ENCODE results near the gene BHLHA15. TPM values are rescaled to one million over a fixed set of nuclear protein-coding genes. Genes with fewer than 3 reads are reported as not detected.

Gene BHLHA15
- total and polyA plus RNA-seq, 9 of the 15 experiments (the other 6 are each of a cell fraction or from before 2014, with no cell fraction given) = 0.22 to 2.0 (median 1.1) TPM; not detected in 4

DNA sequence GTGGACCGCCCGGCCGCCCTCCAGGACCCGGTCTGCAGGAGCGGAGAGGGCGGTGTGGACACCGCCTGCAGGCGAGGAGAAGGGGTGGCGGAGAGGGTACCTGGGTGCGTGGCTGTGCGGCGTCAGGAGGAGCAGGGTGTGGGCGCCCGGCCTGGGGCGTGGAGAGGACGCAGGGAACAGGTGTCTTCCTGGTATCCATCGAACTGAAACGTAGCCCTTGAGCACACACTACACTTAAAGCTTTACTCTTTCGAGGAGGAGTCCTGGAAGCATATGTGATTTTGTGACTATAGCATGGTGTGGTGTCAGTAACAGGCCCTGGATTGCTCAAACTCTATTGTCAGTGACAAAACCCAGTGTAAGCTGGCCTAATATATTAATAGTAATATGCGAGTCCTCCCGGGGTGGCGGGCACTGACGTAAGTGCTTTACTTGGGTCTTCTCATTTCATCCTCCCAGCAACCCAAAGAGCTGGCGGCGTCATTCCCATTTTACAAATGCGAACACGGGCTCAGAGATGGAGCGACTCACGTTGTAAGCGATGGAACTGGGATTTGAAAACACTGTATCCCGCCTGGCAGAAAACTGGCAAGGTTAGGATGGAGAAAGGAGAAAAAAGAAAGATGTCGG, 41.3 kb downstream of the BHLHA15 start:
- Histone ChIP-seq H3K4me3 (peak overlapping the region; percentile 87), H3K27me3 (ENCODE audit: control insufficient read depth in 2 of 2, insufficient read depth in 2 of 2, low read length in 2 of 2) (no peaks in the 10 kb centered on the region), H3K4me2 (ENCODE audit: insufficient read depth, low read length) (peak overlapping the region; percentile 91), H3K4me1 (replicated peaks in 1 of 2; ENCODE audit: control insufficient read depth in 2 of 2, insufficient read depth in 2 of 2, low read length in 2 of 2) (peaks cover 10 to 22% of the 10 kb centered on the region in 2 experiments; a peak in 4 of 5 replicates), H4K20me1 (replicated peaks; ENCODE audit: control insufficient read depth, insufficient read depth, low read length) (no peaks in the 10 kb centered on the region), H3K9me1 (ENCODE audit: control insufficient read depth, insufficient read depth, low read length) (no peaks in the 10 kb centered on the region), H2AFZ (ENCODE audit: low read depth, low read length) (peak overlapping the region; percentile 92), H3K79me2 (ENCODE audit: control insufficient read depth, insufficient read depth, low read length) (peaks cover 21% of the 10 kb centered on the region), H3K36me3 (ENCODE audit: control insufficient read depth, insufficient read depth, low read length) (peaks cover 4% of the 10 kb centered on the region; the same call in 1 of the 3 replicates), H3K9ac (ENCODE audit: insufficient read depth in 1 of 2, low read depth in 2 of 2, low read length in 2 of 2) (peak overlapping the region; percentile 69 to 96), H3K9me3 (replicated peaks; ENCODE audit: control insufficient read depth, insufficient read depth, low read depth, low read length) (no peaks in the 10 kb centered on the region), H3K27ac (ENCODE audit: extremely low read depth, low read depth, low read length) (peak overlapping the region; percentile 73)
- ATAC-seq (peak; percentile 49), DNase-seq (ENCODE audit: extremely low read depth in 1 of 4, low spot score in 3 of 4) (no peak), FAIRE-seq (no peak)
- TSS peak; percentile 70 for BruUV-seq (replicated peaks)
- in situ Hi-C loops (cut with MboI) = no loop called here
- WGBS (ENCODE audit: insufficient coverage, low coverage, missing lambda C conversion rate) = 20% methylated on average over 21 of the region's 32 CpGs
- ChIA-PET POLR2A (interaction anchor here (1.6 kb wide), 1 partner anchor 24 kb away, joined by 5 read pairs; no protein-coding TSS in a partner anchor), CTCF (ENCODE audit: low intra/inter-chr PET ratio) (interaction anchor here (0.6 to 0.7 kb wide), 2 partner anchors 8 to 151 kb away, joined by 3 read pairs; no protein-coding TSS in a partner anchor)
- intact Hi-C loops (cut with micrococcal nuclease) = no loop called here
- no peak for TF ChIP-seq E2F1 (CRISPR knock-in tag; IDR thresholded peaks at IDR 0.05)
- no peak for TF ChIP-seq ZNF764 (CRISPR knock-in tag; IDR thresholded peaks at IDR 0.05; ENCODE audit: low read depth)
- TF ChIP-seq STAT5B (CRISPR knock-in tag; IDR thresholded peaks at IDR 0.05) = no peak
- TF ChIP-seq HNRNPH1 (optimal IDR thresholded peaks at IDR 0.05; ENCODE audit: low read depth, low read length) = no peak
- TF ChIP-seq, protein P1, sequence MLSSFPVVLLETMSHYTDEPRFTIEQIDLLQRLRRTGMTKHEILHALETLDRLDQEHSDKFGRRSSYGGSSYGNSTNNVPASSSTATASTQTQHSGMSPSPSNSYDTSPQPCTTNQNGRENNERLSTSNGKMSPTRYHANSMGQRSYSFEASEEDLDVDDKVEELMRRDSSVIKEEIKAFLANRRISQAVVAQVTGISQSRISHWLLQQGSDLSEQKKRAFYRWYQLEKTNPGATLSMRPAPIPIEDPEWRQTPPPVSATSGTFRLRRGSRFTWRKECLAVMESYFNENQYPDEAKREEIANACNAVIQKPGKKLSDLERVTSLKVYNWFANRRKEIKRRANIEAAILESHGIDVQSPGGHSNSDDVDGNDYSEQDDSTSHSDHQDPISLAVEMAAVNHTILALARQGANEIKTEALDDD (IDR thresholded peaks at IDR 0.05) = no peak
- TF ChIP-seq FOXA3 (CRISPR knock-in tag; conservative IDR thresholded peaks at IDR 0.05 in 1 of 2, IDR thresholded peaks at IDR 0.05 in 1 of 2) = no peak
- TF ChIP-seq NCOA1 (IDR thresholded peaks at IDR 0.05; ENCODE audit: low read depth) = no peak
- TF ChIP-seq HDGF (IDR thresholded peaks at IDR 0.05) = no peak
- TF ChIP-seq CBX1 (IDR thresholded peaks at IDR 0.05; ENCODE audit: low read depth) = 0 out of 2 replicates have a peak, but pooled peaks have one; percentile 8
- TF ChIP-seq BMI1 (IDR thresholded peaks at IDR 0.05; ENCODE audit: low read length) = no peak
- no peak for TF ChIP-seq USF2 (CRISPR knock-in tag; IDR thresholded peaks at IDR 0.05)
- TF ChIP-seq POLR2G (IDR thresholded peaks at IDR 0.05; ENCODE audit: low read depth, low read length) = peak; percentile 82; the same call in 1 of the 2 replicates
- TF ChIP-seq, protein P2, sequence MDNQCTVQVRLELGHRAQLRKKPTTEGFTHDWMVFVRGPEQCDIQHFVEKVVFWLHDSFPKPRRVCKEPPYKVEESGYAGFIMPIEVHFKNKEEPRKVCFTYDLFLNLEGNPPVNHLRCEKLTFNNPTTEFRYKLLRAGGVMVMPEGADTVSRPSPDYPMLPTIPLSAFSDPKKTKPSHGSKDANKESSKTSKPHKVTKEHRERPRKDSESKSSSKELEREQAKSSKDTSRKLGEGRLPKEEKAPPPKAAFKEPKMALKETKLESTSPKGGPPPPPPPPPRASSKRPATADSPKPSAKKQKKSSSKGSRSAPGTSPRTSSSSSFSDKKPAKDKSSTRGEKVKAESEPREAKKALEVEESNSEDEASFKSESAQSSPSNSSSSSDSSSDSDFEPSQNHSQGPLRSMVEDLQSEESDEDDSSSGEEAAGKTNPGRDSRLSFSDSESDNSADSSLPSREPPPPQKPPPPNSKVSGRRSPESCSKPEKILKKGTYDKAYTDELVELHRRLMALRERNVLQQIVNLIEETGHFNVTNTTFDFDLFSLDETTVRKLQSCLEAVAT (IDR thresholded peaks at IDR 0.05) = no peak
- no peak for TF ChIP-seq ZNF408 (CRISPR knock-in tag; IDR thresholded peaks at IDR 0.05; ENCODE audit: low read depth)
- TF ChIP-seq, protein P3, sequence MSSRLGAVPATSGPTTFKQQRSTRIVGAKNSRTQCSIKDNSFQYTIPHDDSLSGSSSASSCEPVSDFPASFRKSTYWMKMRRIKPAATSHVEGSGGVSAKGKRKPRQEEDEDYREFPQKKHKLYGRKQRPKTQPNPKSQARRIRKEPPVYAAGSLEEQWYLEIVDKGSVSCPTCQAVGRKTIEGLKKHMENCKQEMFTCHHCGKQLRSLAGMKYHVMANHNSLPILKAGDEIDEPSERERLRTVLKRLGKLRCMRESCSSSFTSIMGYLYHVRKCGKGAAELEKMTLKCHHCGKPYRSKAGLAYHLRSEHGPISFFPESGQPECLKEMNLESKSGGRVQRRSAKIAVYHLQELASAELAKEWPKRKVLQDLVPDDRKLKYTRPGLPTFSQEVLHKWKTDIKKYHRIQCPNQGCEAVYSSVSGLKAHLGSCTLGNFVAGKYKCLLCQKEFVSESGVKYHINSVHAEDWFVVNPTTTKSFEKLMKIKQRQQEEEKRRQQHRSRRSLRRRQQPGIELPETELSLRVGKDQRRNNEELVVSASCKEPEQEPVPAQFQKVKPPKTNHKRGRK (tag; IDR thresholded peaks at IDR 0.05) = no peak
- TF ChIP-seq SPI1 (IDR thresholded peaks at IDR 0.05; ENCODE audit: borderline replicate concordance, low read depth, low read length) = no peak

Data from K562 (cell line).